Left colon (tissue), 2 donors: ENCODE measurements around the gene MAPK1. TPM values are rescaled to one million over a fixed set of nuclear protein-coding genes. Genes with fewer than 3 reads are reported as not detected.
"Not testable (repeated sequence)": the region's sequence is repeated elsewhere in the genome, so short reads cannot be mapped to it uniquely, and the experiment has no call there.

Experiments used
- ATAC-seq: fragments of 200-7000 bp; cut with Tn5 transposase; one replicate; pipeline ENCODE4 v1.9.1; 2020; ENCODE audit warnings: mild to moderate bottlenecking, moderate library complexity
- DNase-seq, 2 donors: peaks; one replicate each; pipeline ENCODE4 v3.0.0-alpha.2; 2020
- intact Hi-C, 2 donors: fragments of 100-400 bp; cut with DNase I in 1 of 2; cut with micrococcal nuclease in 1 of 2; formaldehyde crosslinking; loops; one replicate each; pipeline versions ENCODE4 v1.11.2 to v1.14.0; 2022; cut with DNase I, micrococcal nuclease
- total RNA-seq, 2 donors: library from RNA; stranded (reverse); fragmentation: NEBNext Ultra II Directional; extraction: Animal tissue kit (Norgen Biotek cat#: 25700); gene quantifications; one replicate each; pipeline ENCODE4 v1.2.1, GENCODE V29; 2021
- donor health status: DM: no; HTN: no; CAD: no.
- donor health status: DM: yes; HTN: yes; CAD: no.

The MAPK1 gene
- total RNA-seq, 2 donors from 2014 or later, result 123 to 144 TPM

DNA sequence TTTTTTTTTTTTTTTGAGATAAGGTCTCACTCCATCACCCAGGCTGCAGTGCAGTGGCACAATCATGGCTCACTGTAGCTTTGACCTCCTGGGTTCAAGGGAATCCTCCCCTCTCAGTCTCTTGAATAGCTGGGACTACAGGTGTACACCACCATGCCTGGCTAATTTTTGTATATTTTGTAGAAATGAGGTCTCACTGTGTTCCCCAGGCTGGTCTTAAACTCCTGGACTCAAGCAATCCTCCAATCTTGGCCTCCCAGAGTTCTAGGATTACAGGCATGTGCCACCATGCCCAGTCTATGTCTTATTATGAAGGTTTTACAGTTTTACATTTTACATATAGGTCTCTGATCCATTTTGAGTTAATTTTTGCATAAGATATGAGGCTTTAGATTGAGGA is 20.4 kb upstream of the MAPK1 start:
- intact Hi-C loops, result no loop called here
- no peak for DNase-seq
- ATAC-seq, result no peak

- DNase-seq, ATAC-seq, intact Hi-C loops: not testable (repeated sequence)
Measured at GRCh38 chr22:21883930-21884329, 16.5 kb upstream of the MAPK1 start.

DNA sequence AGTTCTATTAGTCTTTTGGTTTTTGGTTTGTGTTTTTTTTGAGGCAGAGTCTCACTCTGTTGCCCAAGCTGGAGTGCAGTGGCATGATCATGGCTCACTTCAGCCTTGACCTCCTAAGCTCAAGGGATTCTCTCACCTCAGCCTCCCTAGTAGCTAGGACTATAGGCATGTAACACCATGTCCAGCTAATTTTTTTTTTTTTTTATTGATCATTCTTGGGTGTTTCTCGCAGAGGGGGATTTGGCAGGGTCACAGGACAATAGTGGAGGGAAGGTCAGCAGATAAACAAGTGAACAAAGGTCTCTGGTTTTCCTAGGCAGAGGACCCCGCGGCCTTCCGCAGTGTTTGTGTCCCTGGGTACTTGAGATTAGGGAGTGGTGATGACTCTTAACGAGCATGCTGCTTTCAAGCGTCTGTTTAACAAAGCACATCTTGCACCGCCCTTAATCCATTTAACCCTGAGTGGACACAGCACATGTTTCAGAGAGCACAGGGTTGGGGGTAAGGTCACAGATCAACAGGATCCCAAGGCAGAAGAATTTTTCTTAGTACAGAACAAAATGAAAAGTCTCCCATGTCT is 15.4 kb upstream of the MAPK1 start:
- intact Hi-C loops, ATAC-seq, DNase-seq: not testable (repeated sequence)

DNA sequence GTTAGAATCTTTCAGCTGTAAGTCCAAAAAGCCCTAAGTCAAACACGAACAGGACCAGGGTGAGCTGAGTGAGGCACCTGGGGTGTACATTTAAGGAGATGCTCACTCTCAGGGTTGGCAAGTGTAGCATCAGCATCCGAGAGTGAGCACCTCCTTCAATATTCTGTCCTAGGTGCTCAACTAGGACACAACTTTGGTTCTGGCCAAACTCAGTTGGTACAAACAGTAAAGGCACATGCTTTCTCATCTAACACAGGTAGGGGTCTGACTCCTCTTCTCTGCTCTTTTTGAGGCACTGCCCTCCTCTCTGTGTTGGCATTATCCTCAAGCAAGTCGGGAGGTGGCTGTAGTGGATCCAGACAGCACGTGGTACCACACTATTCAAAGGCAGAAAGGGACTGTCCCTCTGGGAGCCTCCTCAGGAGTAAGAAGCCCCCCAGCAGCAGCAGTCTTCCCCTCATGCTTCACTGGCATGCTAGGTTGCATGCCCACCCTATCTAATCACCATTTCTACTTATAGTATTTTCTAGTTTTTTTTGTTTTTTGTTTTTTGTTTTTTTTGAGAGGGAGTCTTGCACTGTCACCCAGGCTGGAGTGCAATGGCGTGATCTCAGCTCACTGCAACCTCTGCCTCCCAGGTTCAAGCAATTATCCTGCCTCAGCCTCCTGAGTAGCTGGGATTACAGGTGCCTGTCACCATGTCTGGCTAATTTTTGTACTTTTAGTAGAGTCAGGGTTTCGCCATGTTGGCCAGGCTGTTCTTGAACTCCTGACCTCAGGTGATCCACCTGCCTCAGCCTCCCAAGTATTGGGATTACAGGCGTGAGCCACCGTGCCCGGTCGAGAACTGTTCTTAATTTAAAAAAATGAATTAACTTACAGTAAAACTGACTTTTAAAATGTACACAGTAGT is 14.7 kb upstream of the MAPK1 start:
- intact Hi-C loops, result no loop called here
- DNase-seq (no peak), ATAC-seq (no peak)

DNA sequence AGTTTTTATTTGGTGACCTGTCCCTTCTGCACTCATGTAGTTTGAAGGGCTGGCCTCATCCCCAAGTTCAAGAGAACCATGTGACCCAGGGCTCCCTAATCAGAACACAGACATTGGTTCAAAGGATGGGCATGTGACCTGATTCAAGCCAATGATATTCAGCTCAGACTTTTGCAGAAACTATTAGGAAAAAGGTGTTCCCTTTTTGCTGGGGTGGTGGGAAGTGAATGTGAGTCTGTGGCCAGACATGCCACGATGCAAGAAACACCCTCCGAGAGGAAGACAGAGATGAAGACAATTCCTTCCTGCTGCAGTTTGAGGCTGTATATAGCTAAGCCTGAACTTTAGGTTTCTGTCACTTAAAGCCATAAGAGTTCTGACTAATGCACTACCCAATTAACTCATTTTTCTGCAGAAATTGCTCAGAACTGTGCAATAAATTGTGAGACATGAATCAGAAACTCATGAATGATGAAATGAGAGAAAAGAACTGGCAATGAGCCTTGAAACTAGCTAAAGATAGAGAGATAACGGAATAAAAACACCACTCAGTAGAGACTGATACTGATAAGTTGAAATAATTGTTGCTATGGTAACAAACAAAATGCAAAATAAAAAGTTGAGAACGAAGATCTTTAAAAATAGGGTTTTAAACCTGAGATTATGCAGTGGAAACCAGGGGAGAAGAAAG is 9.2 kb upstream of the MAPK1 start:
- ATAC-seq (no peak), DNase-seq (no peak)
- intact Hi-C loops, result no loop called here

GRCh38 chr22:21874953-21875352 is 7.5 kb upstream of the MAPK1 start:
- DNase-seq, intact Hi-C loops, ATAC-seq: not testable (repeated sequence)

- ATAC-seq (no peak), DNase-seq (no peak)
- intact Hi-C loops, result no loop called here
Measured at GRCh38 chr22:21873619-21874018, 6.2 kb upstream of the MAPK1 start.

DNA sequence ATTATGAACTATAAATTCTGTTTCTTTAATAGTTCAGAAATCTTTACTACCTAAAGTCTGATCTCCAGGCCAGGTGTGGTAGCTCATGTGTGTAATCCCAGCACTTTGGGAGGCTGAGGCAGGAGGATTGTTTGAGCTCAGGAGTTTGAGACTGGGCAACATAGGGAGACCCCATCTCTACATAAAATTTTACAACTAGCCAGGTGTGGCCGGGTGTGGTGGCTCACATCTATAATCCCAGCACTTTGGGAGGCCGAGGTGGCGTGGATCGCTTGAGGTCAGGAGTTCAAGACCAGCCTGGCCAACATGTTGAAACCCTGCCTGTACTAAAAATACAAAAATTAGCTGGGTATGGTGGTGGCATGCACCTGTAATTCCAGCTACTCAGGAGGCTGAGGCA is 5.3 kb upstream of the MAPK1 start:
- ATAC-seq, intact Hi-C loops, DNase-seq: not testable (repeated sequence)

- intact Hi-C loops, result no loop called here
- no peak for ATAC-seq
- no peak for DNase-seq
Measured at GRCh38 chr22:21868651-21869050, 1.2 kb upstream of the MAPK1 start.

- intact Hi-C loops, result no loop called here
- DNase-seq (peak in 1 of 2 donors; percentile 29), ATAC-seq (peak; percentile 43)
Measured at GRCh38 chr22:21866833-21867527, 465 bp downstream of the MAPK1 start.

DNA sequence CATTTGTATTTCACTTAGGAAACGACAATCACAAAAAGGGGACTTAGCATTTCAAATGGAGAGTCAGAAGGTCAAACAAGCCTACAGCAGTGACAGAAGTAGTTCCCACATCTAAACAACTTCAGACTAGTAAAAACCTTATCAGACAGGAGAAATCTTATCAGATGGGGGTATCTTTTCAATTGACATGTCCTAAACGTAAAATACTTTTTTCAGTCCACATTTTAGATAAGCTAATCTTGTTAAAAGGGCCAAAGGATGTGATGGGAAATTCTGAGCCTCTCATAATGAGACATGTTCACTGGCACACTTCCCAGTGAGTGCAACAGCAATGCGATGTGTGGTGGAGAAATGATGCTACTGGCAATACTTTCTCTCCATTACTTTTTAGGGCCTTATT is 2.4 kb downstream of the MAPK1 start:
- intact Hi-C loops, result no loop called here
- ATAC-seq (no peak), DNase-seq (peak in 1 of 2 donors; percentile 20)

DNA sequence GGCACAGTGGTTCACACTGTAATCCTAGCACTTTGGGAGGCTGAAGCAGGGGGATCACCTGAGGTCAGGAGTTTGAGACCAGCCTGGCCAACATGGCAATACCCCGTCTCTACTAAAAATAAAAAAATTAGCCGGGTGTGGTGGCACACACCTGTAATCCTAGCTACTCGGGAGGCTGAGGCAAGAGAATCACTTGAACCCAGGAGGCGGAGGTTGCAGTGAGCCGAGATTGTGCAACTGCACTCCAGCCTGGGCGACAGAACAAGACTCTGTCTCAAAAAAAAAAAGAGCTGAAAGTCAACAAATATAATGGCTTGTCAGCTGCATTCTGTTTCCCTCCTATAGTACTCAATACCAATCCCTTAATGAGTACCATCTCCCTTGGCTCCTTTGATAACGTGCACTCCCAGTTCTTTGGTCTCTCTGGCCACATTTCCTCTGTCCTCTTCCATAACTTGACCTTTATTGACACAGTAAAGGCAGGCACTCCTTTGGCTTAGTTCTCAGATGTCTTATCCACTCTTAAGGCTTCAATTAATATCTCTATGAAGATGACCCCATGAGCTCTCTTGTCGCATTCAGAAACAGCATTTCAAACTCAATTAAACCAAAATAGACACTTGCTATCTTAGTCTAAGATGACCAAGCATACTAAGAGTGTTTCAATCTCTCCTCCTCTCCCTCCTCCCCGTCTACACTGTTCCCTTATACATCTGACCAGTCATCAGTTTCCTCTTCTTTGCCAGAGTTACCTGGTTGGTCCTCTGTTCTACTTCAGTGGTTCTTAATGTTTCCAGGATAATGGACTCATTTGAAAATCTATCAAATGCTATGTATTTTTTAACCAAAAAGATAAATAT is 4.8 kb downstream of the MAPK1 start:
- no peak for ATAC-seq
- intact Hi-C loops, result no loop called here
- DNase-seq, result no peak

- intact Hi-C loops, result no loop called here
- no peak for ATAC-seq
- DNase-seq, result no peak
Measured at GRCh38 chr22:21861851-21862250, 5.6 kb downstream of the MAPK1 start.

GRCh38 chr22:21861264-21861848 is 6.1 kb downstream of the MAPK1 start:
- DNase-seq, result no peak
- ATAC-seq, result peak; percentile 18
- intact Hi-C loops, result no loop called here

DNA sequence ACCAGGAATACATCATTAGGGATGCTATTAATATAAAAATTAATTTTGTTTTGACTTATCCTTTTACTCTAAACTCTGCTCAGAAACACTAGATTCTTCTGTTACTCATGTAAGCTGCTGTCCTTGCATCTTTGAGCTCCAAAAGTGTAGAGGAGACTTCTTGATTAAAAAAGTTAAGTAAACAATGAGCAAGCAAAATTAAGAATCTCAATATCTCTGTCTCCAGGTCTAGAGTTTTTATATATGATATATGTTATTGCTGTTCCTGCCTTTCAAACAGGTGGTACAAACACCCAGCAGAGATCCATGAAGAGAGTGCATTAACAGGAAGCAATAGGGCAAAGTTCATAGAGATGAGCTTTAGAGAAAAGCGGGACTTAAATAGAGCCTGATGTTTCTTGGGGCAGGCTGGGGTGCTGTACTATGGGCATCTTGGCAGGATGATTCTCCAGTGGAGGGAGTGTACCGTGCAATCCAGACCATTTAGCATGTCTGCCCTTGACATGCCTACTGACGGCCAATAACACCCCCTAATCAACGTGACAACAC is 6.9 kb downstream of the MAPK1 start:
- intact Hi-C loops, result no loop called here
- ATAC-seq (peak; percentile 18), DNase-seq (no peak)

- peak; percentile 94 for ATAC-seq
- intact Hi-C loops, result no loop called here
- no peak for DNase-seq
Measured at GRCh38 chr22:21858025-21858764, 9.2 kb downstream of the MAPK1 start.

DNA sequence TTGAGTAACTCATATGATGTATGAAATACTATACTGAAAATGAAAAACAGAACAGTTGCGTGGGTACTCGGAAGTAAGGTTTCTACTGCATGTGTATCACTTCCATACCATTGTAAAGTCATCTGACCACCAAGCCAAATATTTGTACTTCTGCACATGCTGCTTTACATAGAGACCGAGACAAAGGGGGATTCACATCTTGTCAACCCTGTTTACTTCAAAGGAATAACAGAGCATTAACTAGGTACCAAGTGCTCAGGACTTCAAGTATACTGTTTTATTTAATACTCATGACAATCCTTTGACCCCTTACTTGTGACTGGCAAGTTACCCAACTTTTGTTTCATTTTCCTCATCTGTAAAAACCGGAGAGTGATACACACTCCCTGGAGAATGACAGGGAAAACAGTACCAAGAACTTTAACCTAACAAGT is 9.9 kb downstream of the MAPK1 start:
- ATAC-seq (no peak), DNase-seq (no peak)
- intact Hi-C loops, result no loop called here
